ENCODE results near the gene KCNIP1.

KCNIP1 gene

GRCh38 chr5:170559296-170559695 lies 55.5 kb downstream of the KCNIP1 start:
- H3K4me1 ChIP-seq = no peaks in the 10 kb centered on the region
- no peaks in the 10 kb centered on the region for H3K36me3 ChIP-seq
- H3K27me3 ChIP-seq = peaks cover 63% of the 10 kb centered on the region
- H3K9me3 ChIP-seq = no peaks in the 10 kb centered on the region
- H3K9ac ChIP-seq = no peak overlapping the region
- no peak overlapping the region for H3K27ac ChIP-seq
- no peak overlapping the region for H3K4me3 ChIP-seq
- no peak for TF ChIP-seq Cebpa-rat (IDR thresholded peaks at IDR 0.05)
- H4K20me1 ChIP-seq = peaks cover 59% of the 10 kb centered on the region; the same call in 1 of the 2 replicates
- no peak overlapping the region for H3K4me2 ChIP-seq

DNA sequence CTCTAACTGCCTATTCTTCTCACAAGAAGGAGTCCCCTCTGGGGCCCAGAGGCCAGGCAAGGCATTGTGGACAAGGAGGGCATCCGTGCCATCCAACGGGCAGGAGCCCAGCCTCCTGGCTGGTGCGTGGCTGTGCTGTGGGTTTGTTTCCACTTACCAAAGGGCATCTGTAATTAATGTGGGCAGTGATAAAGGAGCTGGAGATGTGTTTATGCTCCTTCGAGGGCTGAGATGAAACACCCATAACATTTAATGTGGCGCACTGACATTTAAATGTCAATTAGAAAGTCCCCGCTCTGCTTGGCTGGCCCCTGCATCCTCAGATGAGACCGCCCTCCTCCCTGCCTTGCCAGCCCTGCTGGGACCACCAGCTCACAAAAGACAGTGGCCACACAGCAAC lies 57.1 kb downstream of the KCNIP1 start:
- Histone ChIP-seq H3K4me1 (no peaks in the 10 kb centered on the region), H3K4me3 (no peak overlapping the region), H3K9me3 (no peaks in the 10 kb centered on the region), H3K36me3 (no peaks in the 10 kb centered on the region), H3K4me2 (no peak overlapping the region), H4K20me1 (peaks cover 44% of the 10 kb centered on the region; the same call in 1 of the 2 replicates), H3K27me3 (peaks cover 46% of the 10 kb centered on the region), H3K27ac (no peak overlapping the region), H3K9ac (no peak overlapping the region)
- TF ChIP-seq Cebpa-rat (IDR thresholded peaks at IDR 0.05) = no peak

DNA sequence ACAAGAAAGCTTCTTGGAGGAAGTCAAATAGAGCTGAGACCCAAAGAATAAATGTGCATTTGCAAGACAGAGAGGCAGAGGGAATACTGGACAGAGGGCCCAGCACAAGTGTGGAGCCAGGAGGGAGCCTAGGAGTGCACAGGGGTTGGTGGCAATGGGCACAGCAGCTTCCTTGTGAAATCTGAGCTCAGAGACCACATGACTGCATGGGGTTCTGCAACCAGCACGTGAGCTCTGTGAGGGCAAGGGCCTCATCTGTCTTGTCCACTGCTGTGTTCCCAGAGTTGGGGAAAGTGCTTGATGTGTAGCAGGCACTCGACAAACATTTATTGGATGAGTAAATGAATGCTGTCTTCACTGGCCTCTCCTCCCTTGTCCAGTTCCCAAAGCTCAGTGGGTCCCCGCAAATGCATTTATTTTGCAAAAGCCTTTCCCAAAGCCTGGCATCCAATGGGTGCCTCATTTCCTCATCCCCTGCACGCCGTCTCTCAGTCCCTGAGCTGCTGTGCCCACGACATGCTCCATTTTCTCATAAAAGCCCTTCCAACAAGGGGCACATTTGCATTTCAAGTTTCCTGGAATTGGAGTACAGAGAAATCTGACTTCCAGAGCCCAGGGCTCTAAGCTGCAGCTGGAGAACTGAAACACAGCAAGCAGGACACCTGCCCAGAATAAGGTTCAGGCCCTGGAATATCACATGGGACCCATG lies 58.5 kb downstream of the KCNIP1 start:
- H3K9ac ChIP-seq = no peak overlapping the region
- peaks cover 30% of the 10 kb centered on the region; the same call in 1 of the 2 replicates for H4K20me1 ChIP-seq
- H3K36me3 ChIP-seq = no peaks in the 10 kb centered on the region
- TF ChIP-seq Cebpa-rat (IDR thresholded peaks at IDR 0.05) = no peak
- H3K27ac ChIP-seq = no peak overlapping the region
- H3K27me3 ChIP-seq = peaks cover 32% of the 10 kb centered on the region
- H3K4me3 ChIP-seq = no peak overlapping the region
- no peaks in the 10 kb centered on the region for H3K4me1 ChIP-seq
- no peak overlapping the region for H3K4me2 ChIP-seq
- H3K9me3 ChIP-seq = no peaks in the 10 kb centered on the region

- no peak overlapping the region for H3K4me2 ChIP-seq
- H3K4me1 ChIP-seq = no peaks in the 10 kb centered on the region
- H4K20me1 ChIP-seq = peaks cover 25% of the 10 kb centered on the region; the same call in 1 of the 2 replicates
- H3K4me3 ChIP-seq = no peak overlapping the region
- peaks cover 27% of the 10 kb centered on the region for H3K27me3 ChIP-seq
- no peak overlapping the region for H3K9ac ChIP-seq
- no peaks in the 10 kb centered on the region for H3K36me3 ChIP-seq
- no peaks in the 10 kb centered on the region for H3K9me3 ChIP-seq
- TF ChIP-seq Cebpa-rat (IDR thresholded peaks at IDR 0.05) = no peak
- no peak overlapping the region for H3K27ac ChIP-seq
These were observed 59.0 kb downstream of the KCNIP1 start for GRCh38 chr5:170562875-170563228.

DNA sequence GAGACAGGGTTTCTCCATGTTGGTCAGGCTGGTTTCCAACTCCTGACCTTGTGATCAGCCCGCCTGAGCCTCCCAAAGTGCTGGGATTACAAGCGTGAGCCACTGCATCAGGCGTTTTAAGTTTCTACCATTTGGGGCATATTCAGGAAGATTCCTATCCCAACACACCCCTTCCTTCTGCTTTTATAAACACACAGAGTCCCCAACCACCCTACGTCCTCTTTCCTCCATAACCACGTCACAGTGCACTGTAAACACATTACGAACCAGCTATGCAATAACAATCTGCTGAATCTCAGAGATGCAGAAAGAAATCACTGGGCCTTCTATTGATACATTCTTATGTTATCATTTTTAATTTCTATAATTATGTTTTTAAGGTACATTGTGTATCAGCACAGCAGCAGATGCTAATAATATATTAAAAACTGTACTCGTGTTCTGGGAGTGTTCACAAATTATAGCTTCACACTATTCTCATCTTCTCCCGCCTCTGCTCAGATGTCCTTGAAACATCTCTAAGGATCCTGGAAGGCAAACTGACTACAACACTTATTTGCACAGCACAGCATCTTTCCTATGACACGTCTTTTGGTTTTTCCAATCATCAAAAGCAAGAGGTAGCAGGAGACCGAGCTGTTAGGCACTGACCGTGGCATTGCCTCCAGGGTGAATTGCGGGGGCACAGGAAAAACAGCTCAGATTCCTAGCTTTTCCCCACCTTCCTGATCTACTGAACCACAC lies 60.2 kb downstream of the KCNIP1 start:
- Histone ChIP-seq H3K9ac (no peak overlapping the region), H4K20me1 (peaks cover 15% of the 10 kb centered on the region; the same call in 1 of the 2 replicates), H3K4me1 (no peaks in the 10 kb centered on the region), H3K4me2 (no peak overlapping the region), H3K4me3 (no peak overlapping the region), H3K36me3 (no peaks in the 10 kb centered on the region), H3K27me3 (peaks cover 24% of the 10 kb centered on the region), H3K9me3 (no peaks in the 10 kb centered on the region), H3K27ac (no peak overlapping the region)
- TF ChIP-seq Cebpa-rat (IDR thresholded peaks at IDR 0.05) = no peak

GRCh38 chr5:170565072-170565471 lies 61.3 kb downstream of the KCNIP1 start:
- Histone ChIP-seq H3K9me3 (no peaks in the 10 kb centered on the region), H3K9ac (no peak overlapping the region), H3K27me3 (peaks cover 16% of the 10 kb centered on the region)

GRCh38 chr5:170569101-170569500 lies 65.3 kb downstream of the KCNIP1 start:
- H3K36me3 ChIP-seq = no peaks in the 10 kb centered on the region
- no peak overlapping the region for H3K4me3 ChIP-seq
- peaks cover 22% of the 10 kb centered on the region for H3K27me3 ChIP-seq

More at GRCh38 chr5:170565072-170565471, 61.3 kb downstream of the KCNIP1 start:
- H3K4me1 ChIP-seq = no peaks in the 10 kb centered on the region
- H3K27ac ChIP-seq = no peak overlapping the region
- peaks cover 4% of the 10 kb centered on the region; the same call in 1 of the 2 replicates for H4K20me1 ChIP-seq
- no peak for TF ChIP-seq Cebpa-rat (IDR thresholded peaks at IDR 0.05)
- no peak overlapping the region for H3K4me3 ChIP-seq
- no peak overlapping the region for H3K4me2 ChIP-seq
- no peaks in the 10 kb centered on the region for H3K36me3 ChIP-seq

DNA sequence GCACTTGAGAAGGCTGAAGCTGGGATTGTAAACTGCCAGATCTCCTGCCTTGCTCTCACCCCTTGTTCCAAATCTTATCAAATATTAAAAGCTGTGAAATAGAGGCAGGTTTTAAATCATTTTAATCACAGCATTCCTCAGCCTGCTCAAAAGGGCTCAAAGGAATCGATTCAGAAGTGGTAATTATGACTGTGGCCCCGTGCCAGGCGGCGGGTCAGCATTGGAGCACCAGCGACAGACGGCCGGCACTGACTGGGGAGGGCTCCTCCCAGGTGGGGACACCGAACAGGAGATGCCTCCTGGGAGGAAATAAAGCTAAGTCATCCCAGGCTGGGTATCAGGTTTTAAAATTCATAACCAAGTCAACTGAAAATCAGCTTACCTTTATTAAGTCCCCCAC lies 66.7 kb downstream of the KCNIP1 start:
- peaks cover 22% of the 10 kb centered on the region for H3K4me1 ChIP-seq
- H3K4me3 ChIP-seq = no peak overlapping the region
- no peak overlapping the region for H3K4me2 ChIP-seq
- no peak overlapping the region for H3K27ac ChIP-seq
- H4K20me1 ChIP-seq = no peaks in the 10 kb centered on the region
- no peak for TF ChIP-seq Cebpa-rat (IDR thresholded peaks at IDR 0.05)
- no peaks in the 10 kb centered on the region for H3K9me3 ChIP-seq
- H3K9ac ChIP-seq = no peak overlapping the region
- H3K36me3 ChIP-seq = no peaks in the 10 kb centered on the region
- H3K27me3 ChIP-seq = peaks cover 22% of the 10 kb centered on the region

More at GRCh38 chr5:170569101-170569500, 65.3 kb downstream of the KCNIP1 start:
- Histone ChIP-seq H3K27ac (no peak overlapping the region), H3K4me1 (peaks cover 16% of the 10 kb centered on the region), H3K4me2 (no peak overlapping the region), H3K9me3 (no peaks in the 10 kb centered on the region), H4K20me1 (no peaks in the 10 kb centered on the region), H3K9ac (no peak overlapping the region)
- TF ChIP-seq Cebpa-rat (IDR thresholded peaks at IDR 0.05) = no peak

DNA sequence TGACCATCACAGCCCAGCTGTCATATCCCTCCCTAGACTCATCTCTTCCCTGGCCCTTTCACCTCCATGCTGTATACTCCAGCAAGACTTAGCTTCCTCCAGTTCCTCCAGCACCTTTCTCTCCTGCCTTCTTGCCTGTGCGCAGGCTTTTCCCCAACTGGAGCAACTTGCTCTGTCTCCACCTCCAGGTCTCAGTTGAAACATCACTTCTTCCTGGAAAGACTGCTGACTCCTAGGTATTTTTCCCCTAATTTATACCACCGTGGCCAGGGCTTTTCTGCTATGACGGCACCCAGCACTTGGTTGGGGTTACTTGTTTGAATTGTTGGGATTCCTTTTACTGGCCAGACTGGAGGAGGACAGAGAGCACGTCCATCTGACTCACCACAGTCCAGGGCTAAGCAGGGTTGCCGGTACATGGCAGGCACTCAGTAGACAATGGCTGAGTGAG lies 67.5 kb downstream of the KCNIP1 start:
- no peak overlapping the region for H3K27ac ChIP-seq
- H3K4me3 ChIP-seq = no peak overlapping the region
- peaks cover 22% of the 10 kb centered on the region for H3K4me1 ChIP-seq
- H3K27me3 ChIP-seq = peaks cover 22% of the 10 kb centered on the region
- no peaks in the 10 kb centered on the region for H3K9me3 ChIP-seq
- H3K36me3 ChIP-seq = no peaks in the 10 kb centered on the region
- no peak for TF ChIP-seq Cebpa-rat (IDR thresholded peaks at IDR 0.05)
- no peaks in the 10 kb centered on the region for H4K20me1 ChIP-seq
- no peak overlapping the region for H3K4me2 ChIP-seq
- no peak overlapping the region for H3K9ac ChIP-seq
